Astrocyte (in vitro differentiated cells and primary cell): ENCODE measurements around the gene VEGFA.

Source experiments
- EZH2 ChIP-seq: IDR thresholded peaks from 2 replicates; pipeline ENCODE4 v1.6.1; 2012; ENCODE audit warnings: mild to moderate bottlenecking, low read length, inconsistent platforms; ENCODE audit not compliant: insufficient read depth
- TF ChIP-seq, protein P1 (sequence below): IDR thresholded peaks from 2 replicates; pipeline ENCODE4 v1.5.1; 2011; ENCODE audit warnings: low read depth, mild to moderate bottlenecking, inconsistent platforms, low read length, moderate library complexity; ENCODE audit not compliant: insufficient read depth

DNA sequence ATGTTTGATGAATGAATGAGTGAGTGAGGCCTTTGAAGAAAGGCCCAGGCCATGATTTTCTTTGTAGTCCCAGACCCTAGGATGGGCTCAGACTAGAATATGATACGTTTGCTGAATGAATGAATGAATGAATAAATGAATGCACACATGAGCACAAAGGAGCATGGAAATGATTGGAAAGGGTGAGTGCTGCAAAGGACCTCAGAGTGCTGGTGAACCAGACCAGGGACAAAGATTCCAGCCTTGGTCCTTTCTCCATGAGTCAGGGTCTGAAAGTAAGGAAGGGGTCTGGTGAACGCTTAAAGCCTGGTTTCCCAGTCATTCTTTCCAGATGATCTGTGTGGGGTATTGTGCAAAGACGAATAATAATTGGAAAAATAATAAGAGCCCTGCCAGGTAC lies 42.4 kb upstream of the VEGFA start:
- TF ChIP-seq, protein P1, sequence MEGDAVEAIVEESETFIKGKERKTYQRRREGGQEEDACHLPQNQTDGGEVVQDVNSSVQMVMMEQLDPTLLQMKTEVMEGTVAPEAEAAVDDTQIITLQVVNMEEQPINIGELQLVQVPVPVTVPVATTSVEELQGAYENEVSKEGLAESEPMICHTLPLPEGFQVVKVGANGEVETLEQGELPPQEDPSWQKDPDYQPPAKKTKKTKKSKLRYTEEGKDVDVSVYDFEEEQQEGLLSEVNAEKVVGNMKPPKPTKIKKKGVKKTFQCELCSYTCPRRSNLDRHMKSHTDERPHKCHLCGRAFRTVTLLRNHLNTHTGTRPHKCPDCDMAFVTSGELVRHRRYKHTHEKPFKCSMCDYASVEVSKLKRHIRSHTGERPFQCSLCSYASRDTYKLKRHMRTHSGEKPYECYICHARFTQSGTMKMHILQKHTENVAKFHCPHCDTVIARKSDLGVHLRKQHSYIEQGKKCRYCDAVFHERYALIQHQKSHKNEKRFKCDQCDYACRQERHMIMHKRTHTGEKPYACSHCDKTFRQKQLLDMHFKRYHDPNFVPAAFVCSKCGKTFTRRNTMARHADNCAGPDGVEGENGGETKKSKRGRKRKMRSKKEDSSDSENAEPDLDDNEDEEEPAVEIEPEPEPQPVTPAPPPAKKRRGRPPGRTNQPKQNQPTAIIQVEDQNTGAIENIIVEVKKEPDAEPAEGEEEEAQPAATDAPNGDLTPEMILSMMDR, result no peak
- TF ChIP-seq EZH2, result no peak
